Kidney tubule cell (primary cell): Measurements from ENCODE around the gene IL24.

ENCODE experiments used
- DNase-seq: peaks from one replicate; pipeline ENCODE4 v3.0.0-alpha.2; 2018; ENCODE audit warnings: low spot score

IL24 gene

DNA sequence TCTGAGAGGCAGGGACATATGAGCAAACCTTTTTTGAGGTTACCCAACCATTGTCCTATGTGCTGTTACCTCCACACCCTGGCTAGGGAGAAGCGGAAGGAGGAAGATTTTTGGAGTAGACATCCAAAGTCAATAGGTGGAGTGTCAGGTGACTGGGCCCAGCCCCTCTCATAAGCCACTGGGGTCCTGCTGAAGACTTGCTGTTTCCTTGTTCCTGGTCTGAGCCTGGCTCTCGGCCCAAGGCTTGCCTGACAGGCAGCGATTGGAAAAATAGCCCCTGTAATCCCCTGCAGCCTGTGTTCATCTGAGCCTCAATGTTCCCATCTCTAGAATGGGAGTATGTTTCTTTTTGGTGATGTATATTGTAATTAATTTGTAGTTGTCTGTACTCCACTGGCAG, 55.9 kb downstream of the IL24 start:
- DNase-seq = peak; percentile 12

DNA sequence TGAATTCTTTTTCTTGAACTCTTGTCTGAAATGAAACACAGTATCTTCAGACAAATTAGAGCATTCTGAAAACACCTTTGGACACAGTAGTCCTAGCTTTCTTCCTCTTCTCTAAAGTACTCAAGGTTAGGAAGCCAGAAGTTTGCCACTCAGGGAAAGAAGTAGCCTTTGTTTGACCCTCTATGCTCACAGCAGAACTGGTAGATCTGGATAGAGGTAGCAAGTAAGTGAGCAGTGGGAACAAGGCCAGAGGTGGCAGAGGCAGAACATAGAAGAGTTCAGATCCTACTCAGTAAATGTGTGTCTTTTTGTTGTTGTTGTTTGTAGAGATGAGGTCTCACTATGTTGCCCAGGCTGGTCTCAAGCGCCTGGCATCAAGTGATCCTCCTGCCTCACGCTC, 56.4 kb downstream of the IL24 start:
- no peak for DNase-seq
